Measurements from ENCODE around the gene ZDHHC21. TPM values are rescaled to one million over a fixed set of nuclear protein-coding genes. Genes with fewer than 3 reads are reported as not detected.

The ZDHHC21 gene
- total and polyA plus RNA-seq, 2 donors (not counting 3 experiments of a cell fraction or from before 2014, with no cell fraction given): 7.2 to 25.9 TPM

GRCh38 chr9:14713187-14713767 is 20.0 kb upstream of the ZDHHC21 start:
- no peak for FAIRE-seq
- H3K9me1 ChIP-seq (replicated peaks; ENCODE audit: control insufficient read depth, extremely low read depth, insufficient read depth, low read length): no peaks in the 10 kb centered on the region
- intact Hi-C loops (cut with micrococcal nuclease): no loop called here
- ChIA-PET CTCF (interaction anchor here (0.7 to 1.2 kb wide), 3 partner anchors 13 to 36 kb away, joined by 3 to 4 read pairs (median 3); no protein-coding TSS in a partner anchor), POLR2A (no interaction called here)
- H3K4me3 ChIP-seq (replicated peaks in 1 of 3; ENCODE audit: insufficient read depth in 1 of 3, low read depth in 1 of 3, low read length in 3 of 3): no peak overlapping the region
- H3K79me2 ChIP-seq (ENCODE audit: control insufficient read depth, insufficient read depth, low read length): no peaks in the 10 kb centered on the region
- H3K36me3 ChIP-seq (ENCODE audit: control insufficient read depth in 2 of 2, extremely low read depth in 1 of 2, insufficient read depth in 2 of 2, low read length in 2 of 2): no peaks in the 10 kb centered on the region
- H3K9me3 ChIP-seq (replicated peaks; ENCODE audit: control insufficient read depth, insufficient read depth, low read length): no peaks in the 10 kb centered on the region
- BruUV-seq (replicated peaks): no TSS peak
- H3K4me1 ChIP-seq (ENCODE audit: control insufficient read depth, extremely low read depth, insufficient read depth, low read length): no peaks in the 10 kb centered on the region
- dilution Hi-C loops (cut with MboI; ENCODE audit: extremely low pct_ligation_motif_present, low sequenced_read_pairs): no loop called here
- DNase-seq (ENCODE audit: low read depth, low spot score): no peak
- TF ChIP-seq POLR2A (IDR thresholded peaks at IDR 0.05; ENCODE audit: low read depth, low read length): no peak
- no peak for TF ChIP-seq MYC (IDR thresholded peaks at IDR 0.05; ENCODE audit: low read depth, low read length)
- TF ChIP-seq FOS (IDR thresholded peaks at IDR 0.05; ENCODE audit: borderline replicate concordance, insufficient read depth, low read length): no peak
- no peak for TF ChIP-seq POLR2AphosphoS5 (IDR thresholded peaks at IDR 0.05; ENCODE audit: insufficient read depth, low read depth, low read length)
- TF ChIP-seq EZH2 (IDR thresholded peaks at IDR 0.05; ENCODE audit: borderline replicate concordance, low read depth, low read length, severe bottlenecking): no peak
- TF ChIP-seq GATA2 (IDR thresholded peaks at IDR 0.05; ENCODE audit: insufficient read depth, insufficient read length, low read depth, low read length): no peak
- no peak for TF ChIP-seq JUN (IDR thresholded peaks at IDR 0.05; ENCODE audit: borderline replicate concordance, insufficient read depth, insufficient read length, low read depth)
- no peak for TF ChIP-seq CTCF (IDR thresholded peaks at IDR 0.05; ENCODE audit: extremely low read depth in 1 of 2, insufficient read depth in 1 of 2, low read depth in 1 of 2, low read length in 2 of 2)
- TF ChIP-seq, protein P1, sequence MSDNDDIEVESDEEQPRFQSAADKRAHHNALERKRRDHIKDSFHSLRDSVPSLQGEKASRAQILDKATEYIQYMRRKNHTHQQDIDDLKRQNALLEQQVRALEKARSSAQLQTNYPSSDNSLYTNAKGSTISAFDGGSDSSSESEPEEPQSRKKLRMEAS (IDR thresholded peaks at IDR 0.05; ENCODE audit: insufficient read depth, insufficient read length): no peak
- H4K20me1 ChIP-seq (replicated peaks; ENCODE audit: control insufficient read depth, extremely low read depth, insufficient read depth, low read length): no peaks in the 10 kb centered on the region
- no peaks in the 10 kb centered on the region for H3K27me3 ChIP-seq (ENCODE audit: control insufficient read depth in 2 of 2, insufficient read depth in 2 of 2, low read length in 2 of 2)
- no peak overlapping the region for H3K9ac ChIP-seq (replicated peaks; ENCODE audit: extremely low read depth, insufficient read depth, low read length)
- H3K27ac ChIP-seq (ENCODE audit: insufficient read depth, low read depth, low read length): no peak overlapping the region
- no peak overlapping the region for H2AFZ ChIP-seq (ENCODE audit: low read depth, low read length)
- no peak overlapping the region for H3K4me2 ChIP-seq (ENCODE audit: insufficient read depth, low read length)
